H9 (cell line): ENCODE results near the gene KLHDC9. TPM values are rescaled to one million over a fixed set of nuclear protein-coding genes. Genes with fewer than 3 reads are reported as not detected.

Experiments
- DNase-seq: peaks from one replicate; pipeline ENCODE4 v3.0.0-alpha.2; 2017
- H2AFZ ChIP-seq: one replicate; pipeline ENCODE4 v1.6.1; 2013; ENCODE audit warnings: mild to moderate bottlenecking, low read length, control low read depth, moderate library complexity
- H2AK5ac ChIP-seq: 2 replicates; pipeline ENCODE4 v1.6.1; 2013; ENCODE audit warnings: low read length, control low read depth, mixed read lengths; ENCODE audit not compliant: insufficient read length
- H2BK120ac ChIP-seq: one replicate; pipeline ENCODE4 v1.6.1; 2013; ENCODE audit warnings: low read depth, mild to moderate bottlenecking, low read length, control low read depth, inconsistent platforms; ENCODE audit not compliant: poor library complexity, severe bottlenecking
- H2BK12ac ChIP-seq: 2 replicates; pipeline ENCODE4 v1.6.1; 2013; ENCODE audit warnings: low read length, control low read depth, mixed read lengths, low read depth; ENCODE audit not compliant: insufficient read length
- H2BK15ac ChIP-seq: 2 replicates; pipeline ENCODE4 v1.6.1; 2013; ENCODE audit warnings: low read depth, low read length, control low read depth
- H2BK20ac ChIP-seq: one replicate; pipeline ENCODE4 v1.6.1; 2013; ENCODE audit warnings: low read depth, mild to moderate bottlenecking, low read length, control low read depth, inconsistent platforms; ENCODE audit not compliant: poor library complexity, severe bottlenecking
- H2BK5ac ChIP-seq: 2 replicates; pipeline ENCODE4 v1.6.1; 2013; ENCODE audit warnings: low read length, control low read depth, mixed read lengths; ENCODE audit not compliant: insufficient read length
- H3K14ac ChIP-seq: 2 replicates; pipeline ENCODE4 v1.6.1; 2013; ENCODE audit warnings: low read length, control low read depth; ENCODE audit not compliant: insufficient read depth
- H3K18ac ChIP-seq: 2 replicates; pipeline ENCODE4 v1.6.1; 2013; ENCODE audit warnings: low read depth, mild to moderate bottlenecking, mixed read lengths, low read length, control low read depth; ENCODE audit not compliant: insufficient read length
- H3K23ac ChIP-seq: 2 replicates; pipeline ENCODE4 v1.6.1; 2013; ENCODE audit warnings: low read length, control low read depth, mixed read lengths, low read depth; ENCODE audit not compliant: insufficient read length
- H3K23me2 ChIP-seq: 2 replicates; pipeline ENCODE4 v1.6.1; 2013; ENCODE audit warnings: low read depth, mild to moderate bottlenecking, mixed read lengths, low read length, control low read depth; ENCODE audit not compliant: insufficient read length, poor library complexity, severe bottlenecking
- H3K27ac ChIP-seq: 2 replicates; pipeline ENCODE4 v1.5.1; 2013; ENCODE audit warnings: low read length, control low read depth, mixed read lengths, low read depth; ENCODE audit not compliant: insufficient read length
- H3K27me3 ChIP-seq: 2 replicates; pipeline ENCODE4 v1.6.1; 2013; ENCODE audit warnings: low read length, control low read depth, inconsistent platforms; ENCODE audit not compliant: insufficient read depth
- H3K4ac ChIP-seq: 2 replicates; pipeline ENCODE4 v1.6.1; 2013; ENCODE audit warnings: low read depth, mild to moderate bottlenecking, control low read depth, inconsistent platforms, low read length, moderate library complexity
- H3K4me1 ChIP-seq: 2 replicates; pipeline ENCODE4 v1.6.1; 2013; ENCODE audit warnings: low read length, control low read depth, inconsistent platforms; ENCODE audit not compliant: insufficient read depth
- H3K4me2 ChIP-seq: 2 replicates; pipeline ENCODE4 v1.6.1; 2013; ENCODE audit warnings: low read length, control low read depth, mixed read lengths; ENCODE audit not compliant: insufficient read length, insufficient read depth
- H3K56ac ChIP-seq: 2 replicates; pipeline ENCODE4 v1.6.1; 2013; ENCODE audit warnings: low read depth, mild to moderate bottlenecking, mixed read lengths, low read length, control low read depth; ENCODE audit not compliant: insufficient read length
- H3K79me1 ChIP-seq: 2 replicates; pipeline ENCODE4 v1.6.1; 2013; ENCODE audit warnings: low read depth, mild to moderate bottlenecking, moderate library complexity, low read length, control low read depth, inconsistent platforms; ENCODE audit not compliant: insufficient read depth, poor library complexity, severe bottlenecking
- H3K79me2 ChIP-seq: 2 replicates; pipeline ENCODE4 v1.6.1; 2013; ENCODE audit warnings: low read length, control low read depth, inconsistent platforms; ENCODE audit not compliant: insufficient read depth
- H3K9ac ChIP-seq: 2 replicates; pipeline ENCODE4 v1.6.1; 2013; ENCODE audit warnings: low read length, control low read depth, mixed read lengths; ENCODE audit not compliant: insufficient read length; ENCODE audit errors: extremely low read depth
- H3K9me3 ChIP-seq: one replicate; pipeline ENCODE4 v1.6.1; 2013; ENCODE audit warnings: low read depth, low read length, inconsistent platforms; ENCODE audit not compliant: control insufficient read depth
- H3T11ph ChIP-seq: one replicate; pipeline ENCODE4 v1.6.1; 2013; ENCODE audit warnings: mild to moderate bottlenecking, low read length, control low read depth, inconsistent platforms
- H4K20me1 ChIP-seq: one replicate; pipeline ENCODE4 v1.6.1; 2013; ENCODE audit not compliant: control insufficient read depth, insufficient read length, insufficient read depth
- H4K5ac ChIP-seq: 2 replicates; pipeline ENCODE4 v1.6.1; 2013; ENCODE audit warnings: low read depth, mild to moderate bottlenecking, mixed read lengths, low read length, control low read depth; ENCODE audit not compliant: insufficient read length
- H4K8ac ChIP-seq: replicated peaks from 2 replicates; pipeline ENCODE4 v1.6.1; 2013; ENCODE audit warnings: low read length, control low read depth, mixed read lengths, low read depth; ENCODE audit not compliant: insufficient read length
- H4K91ac ChIP-seq: 2 replicates; pipeline ENCODE4 v1.6.1; 2013; ENCODE audit warnings: low read depth, mild to moderate bottlenecking, moderate library complexity, mixed read lengths, low read length, control low read depth; ENCODE audit not compliant: insufficient read length
- H3K27ac Mint-ChIP-seq, 3 experiments: 2 replicates in 2 of 3; 3 replicates in 1 of 3; pipeline ENCODE4 v1.8.0; 2020 to 2021; ENCODE audit warnings: mixed read lengths in 3 of 3, mild to moderate bottlenecking in 1 of 3, moderate library complexity in 1 of 3
- H3K27me3 Mint-ChIP-seq: 2 replicates; pipeline ENCODE4 v1.8.0; 2021; ENCODE audit warnings: low read depth, mild to moderate bottlenecking, moderate library complexity, mixed read lengths
- H3K36me3 Mint-ChIP-seq, 3 experiments: 2 replicates in 2 of 3; 3 replicates in 1 of 3; pipeline ENCODE4 v1.8.0; 2020 to 2021; ENCODE audit warnings: low read depth in 3 of 3, mixed read lengths in 3 of 3; ENCODE audit not compliant: insufficient read depth in 1 of 3
- H3K4me1 Mint-ChIP-seq, 2 experiments: 2 replicates each; pipeline ENCODE4 v1.8.0; 2020; ENCODE audit warnings: mixed read lengths in 2 of 2
- H3K4me3 Mint-ChIP-seq, 2 experiments: 2 replicates in 1 of 2; 3 replicates in 1 of 2; pipeline ENCODE4 v1.8.0; 2020 to 2021; ENCODE audit warnings: mild to moderate bottlenecking in 2 of 2, mixed read lengths in 2 of 2, moderate library complexity in 1 of 2
- H3K9me3 Mint-ChIP-seq, 2 experiments: 2 replicates in 1 of 2; 3 replicates in 1 of 2; pipeline ENCODE4 v1.8.0; 2020; ENCODE audit warnings: mild to moderate bottlenecking in 2 of 2, mixed read lengths in 2 of 2, moderate library complexity in 1 of 2
- CTCF ChIP-seq: fragments of 200-600 bp; sonication (generic); conservative IDR thresholded peaks from 3 replicates; pipeline ENCODE4 v1.8.0; 2021; ENCODE audit warnings: antibody characterized with exemption, mild to moderate bottlenecking
- WGBS: extraction: QIAGEN DNeasy Blood & Tissue Kit; methylation state at CpG from one replicate; pipeline ENCODE4 v1.1.7; 2013; ENCODE audit warnings: missing lambda C conversion rate, low lambda C conversion rate, mixed read lengths; ENCODE audit not compliant: insufficient read length; ENCODE audit errors: extremely low coverage; 5-methylcytosine and 5-hydroxymethylcytosine counted together
- total RNA-seq: library from RNA; stranded (reverse); gene quantifications from 2 replicates; pipeline ENCODE4 v1.2.1, GENCODE V29; 2021

KLHDC9 gene
- total RNA-seq, 1 experiment from 2014 or later: 6.6 TPM

GRCh38 chr1:161114556-161114955 lies 16.4 kb downstream of the KLHDC9 start:
- H3K27ac Mint-ChIP-seq: 0 out of 7 replicates have a peak overlapping the region, but pooled peaks of 1 of the 3 experiments have one; percentile 1
- Histone ChIP-seq H3K4me2 (no peak overlapping the region), H2AFZ (no peak overlapping the region), H3K4ac (no peak overlapping the region), H2BK12ac (no peak overlapping the region), H3K4me1 (peaks cover 5% of the 10 kb centered on the region; the same call in 1 of the 2 replicates), H3K56ac (no peak overlapping the region), H2AK5ac (no peak overlapping the region), H3K27ac (no peak overlapping the region), H3K9me3 (no peaks in the 10 kb centered on the region), H3K23me2 (peaks cover 9% of the 10 kb centered on the region), H3K27me3 (no peaks in the 10 kb centered on the region), H3K79me2 (peaks cover 10% of the 10 kb centered on the region; the same call in 1 of the 2 replicates), H3K79me1 (peaks cover 3% of the 10 kb centered on the region), H2BK5ac (no peak overlapping the region), H4K91ac (no peak overlapping the region), H2BK15ac (no peak overlapping the region), H4K8ac (no peak overlapping the region), H4K20me1 (no peaks in the 10 kb centered on the region), H2BK120ac (no peak overlapping the region), H3K9ac (no peak overlapping the region), H3K14ac (no peak overlapping the region), H2BK20ac (no peak overlapping the region), H4K5ac (no peak overlapping the region), H3K18ac (no peak overlapping the region), H3T11ph (no peak overlapping the region), H3K23ac (no peak overlapping the region)
- no peak for TF ChIP-seq CTCF
- H3K4me3 Mint-ChIP-seq: no peak overlapping the region
- peaks cover 18 to 19% of the 10 kb centered on the region in 2 experiments for H3K4me1 Mint-ChIP-seq
- WGBS: no CpG with 5 or more reads among the region's 2 CpGs
- H3K36me3 Mint-ChIP-seq: peaks cover 0 to 6% (median under 1%) of the 10 kb centered on the region in 3 experiments; a peak in 6 of 7 replicates
- H3K9me3 Mint-ChIP-seq: no peaks in the 10 kb centered on the region
- DNase-seq: no peak
- H3K27me3 Mint-ChIP-seq: no peaks in the 10 kb centered on the region
